HUES48 (cell line): ENCODE data around the gene CALR.
"Not testable (repeated sequence)": the region's sequence is repeated elsewhere in the genome, so short reads cannot be mapped to it uniquely, and the experiment has no call there.

ENCODE experiments used
- H3K27ac ChIP-seq: one replicate; pipeline ENCODE4 v1.7.0; 2013; ENCODE audit warnings: low read depth, low read length, inconsistent platforms
- H3K27me3 ChIP-seq: 2 replicates; pipeline ENCODE4 v1.6.1; 2013; ENCODE audit warnings: mild to moderate bottlenecking, low read length; ENCODE audit not compliant: control insufficient read depth, insufficient read depth
- H3K36me3 ChIP-seq: 2 replicates; pipeline ENCODE4 v1.6.1; 2013; ENCODE audit warnings: low read length; ENCODE audit not compliant: control insufficient read depth, insufficient read depth
- H3K4me1 ChIP-seq: 2 replicates; pipeline ENCODE4 v1.6.1; 2013; ENCODE audit warnings: mild to moderate bottlenecking, low read length; ENCODE audit not compliant: control insufficient read depth, insufficient read depth
- H3K4me3 ChIP-seq: 2 replicates; pipeline ENCODE4 v1.5.1; 2013; ENCODE audit warnings: mild to moderate bottlenecking, low read depth, low read length
- H3K9ac ChIP-seq: 2 replicates; pipeline ENCODE4 v1.6.1; 2013; ENCODE audit warnings: mild to moderate bottlenecking, low read depth, low read length, moderate library complexity
- H3K9me3 ChIP-seq: 2 replicates; pipeline ENCODE4 v1.6.1; 2013; ENCODE audit warnings: low read length; ENCODE audit not compliant: control insufficient read depth, insufficient read depth

The CALR gene

GRCh38 chr19:12913851-12914690 lies 24.3 kb upstream of the CALR start:
- Histone ChIP-seq H3K27me3 (peaks cover 11% of the 10 kb centered on the region), H3K9ac (peak overlapping the region; percentile 1; the same call in 1 of the 2 replicates), H3K27ac (peak overlapping the region; percentile 72), H3K9me3 (no peaks in the 10 kb centered on the region), H3K4me3 (no peak overlapping the region), H3K4me1 (peaks cover 22% of the 10 kb centered on the region), H3K36me3 (no peaks in the 10 kb centered on the region)

GRCh38 chr19:12915860-12916259 lies 22.5 kb upstream of the CALR start:
- H3K36me3 ChIP-seq, H3K9ac ChIP-seq: not testable (repeated sequence)

GRCh38 chr19:12918253-12918652 lies 20.2 kb upstream of the CALR start:
- Histone ChIP-seq H3K27ac (no peak overlapping the region), H3K27me3 (peaks cover 11% of the 10 kb centered on the region), H3K4me1 (peaks cover 10% of the 10 kb centered on the region), H3K9me3 (no peaks in the 10 kb centered on the region), H3K36me3 (peaks cover 11% of the 10 kb centered on the region), H3K9ac (no peak overlapping the region), H3K4me3 (no peak overlapping the region)

More at GRCh38 chr19:12915860-12916259, 22.5 kb upstream of the CALR start:
- not testable (repeated sequence) for H3K27ac ChIP-seq, H3K4me3 ChIP-seq, H3K9me3 ChIP-seq
- peaks cover 22% of the 10 kb centered on the region for H3K4me1 ChIP-seq
- peaks cover 11% of the 10 kb centered on the region for H3K27me3 ChIP-seq

- Histone ChIP-seq H3K4me3 (no peak overlapping the region), H3K27ac (no peak overlapping the region), H3K27me3 (peaks cover 11% of the 10 kb centered on the region), H3K9me3 (no peaks in the 10 kb centered on the region), H3K4me1 (no peaks in the 10 kb centered on the region), H3K9ac (no peak overlapping the region), H3K36me3 (peaks cover 34% of the 10 kb centered on the region)
Measured at GRCh38 chr19:12921047-12921446, 17.4 kb upstream of the CALR start.

DNA sequence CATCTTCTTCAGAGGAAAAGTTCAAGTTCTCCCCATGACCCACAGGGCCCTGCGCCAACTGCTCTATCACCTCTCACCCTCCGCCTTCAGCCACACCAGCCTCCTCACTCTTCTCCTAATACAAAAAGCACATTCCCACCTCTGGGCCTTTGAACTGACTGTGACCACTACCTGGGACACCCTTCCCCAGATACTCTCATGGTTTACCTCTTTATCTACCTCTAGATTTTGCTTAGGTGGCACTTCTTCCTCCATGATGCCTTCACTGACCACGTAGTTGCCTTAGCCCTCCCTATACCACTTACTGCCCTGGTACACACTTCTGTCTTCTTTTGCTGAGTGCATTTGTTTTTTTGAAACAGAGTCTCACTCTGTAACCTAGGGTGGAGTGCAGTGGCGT lies 15.4 kb upstream of the CALR start:
- Histone ChIP-seq H3K4me3 (no peak overlapping the region), H3K9ac (no peak overlapping the region), H3K4me1 (no peaks in the 10 kb centered on the region), H3K27ac (no peak overlapping the region), H3K27me3 (peaks cover 9% of the 10 kb centered on the region), H3K9me3 (no peaks in the 10 kb centered on the region), H3K36me3 (peaks cover 46% of the 10 kb centered on the region)

DNA sequence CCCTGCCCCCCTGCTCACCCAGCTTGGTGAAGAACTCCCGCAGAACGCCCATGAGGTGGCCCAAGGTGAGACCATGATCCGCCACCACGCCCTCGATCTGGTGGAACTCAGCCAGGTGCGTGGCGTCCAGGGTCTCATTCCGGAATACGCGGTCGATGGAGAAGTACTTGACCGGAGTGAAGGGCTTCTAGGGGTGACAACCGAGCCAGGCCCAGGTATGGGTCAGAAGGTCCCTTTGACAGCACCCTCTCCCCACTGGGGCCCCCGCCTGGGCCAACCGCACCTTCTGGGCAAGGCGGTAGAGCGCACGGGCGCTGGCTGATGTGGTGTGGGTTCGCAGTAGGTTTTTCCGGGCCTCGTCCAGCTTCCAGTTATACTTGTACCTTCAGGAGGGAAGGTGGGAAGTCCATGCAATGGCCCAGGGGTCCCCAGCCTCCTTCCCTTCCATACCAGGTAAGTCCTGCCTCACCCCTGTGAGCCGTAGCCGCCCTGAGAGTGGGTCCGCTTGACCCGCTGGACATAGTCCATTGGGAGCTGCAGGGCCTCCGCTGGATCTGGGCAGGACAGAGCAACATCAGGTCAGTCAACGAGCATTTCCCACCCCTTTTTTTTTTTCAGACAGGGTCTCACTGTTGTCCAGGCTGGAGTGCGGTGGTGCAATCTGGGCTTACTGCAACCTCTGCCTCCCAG lies 13.6 kb upstream of the CALR start:
- H3K4me1 ChIP-seq = no peaks in the 10 kb centered on the region
- H3K36me3 ChIP-seq = peaks cover 63% of the 10 kb centered on the region
- no peak overlapping the region for H3K9ac ChIP-seq
- H3K27me3 ChIP-seq = no peaks in the 10 kb centered on the region
- H3K4me3 ChIP-seq = no peak overlapping the region
- H3K27ac ChIP-seq = no peak overlapping the region
- no peaks in the 10 kb centered on the region for H3K9me3 ChIP-seq

GRCh38 chr19:12930002-12930645 lies 8.3 kb upstream of the CALR start:
- no peak overlapping the region for H3K27ac ChIP-seq
- H3K9me3 ChIP-seq = no peaks in the 10 kb centered on the region
- H3K4me1 ChIP-seq = peaks cover 8% of the 10 kb centered on the region
- H3K27me3 ChIP-seq = no peaks in the 10 kb centered on the region
- no peak overlapping the region for H3K9ac ChIP-seq
- H3K4me3 ChIP-seq = no peak overlapping the region
- peaks cover 50% of the 10 kb centered on the region for H3K36me3 ChIP-seq

DNA sequence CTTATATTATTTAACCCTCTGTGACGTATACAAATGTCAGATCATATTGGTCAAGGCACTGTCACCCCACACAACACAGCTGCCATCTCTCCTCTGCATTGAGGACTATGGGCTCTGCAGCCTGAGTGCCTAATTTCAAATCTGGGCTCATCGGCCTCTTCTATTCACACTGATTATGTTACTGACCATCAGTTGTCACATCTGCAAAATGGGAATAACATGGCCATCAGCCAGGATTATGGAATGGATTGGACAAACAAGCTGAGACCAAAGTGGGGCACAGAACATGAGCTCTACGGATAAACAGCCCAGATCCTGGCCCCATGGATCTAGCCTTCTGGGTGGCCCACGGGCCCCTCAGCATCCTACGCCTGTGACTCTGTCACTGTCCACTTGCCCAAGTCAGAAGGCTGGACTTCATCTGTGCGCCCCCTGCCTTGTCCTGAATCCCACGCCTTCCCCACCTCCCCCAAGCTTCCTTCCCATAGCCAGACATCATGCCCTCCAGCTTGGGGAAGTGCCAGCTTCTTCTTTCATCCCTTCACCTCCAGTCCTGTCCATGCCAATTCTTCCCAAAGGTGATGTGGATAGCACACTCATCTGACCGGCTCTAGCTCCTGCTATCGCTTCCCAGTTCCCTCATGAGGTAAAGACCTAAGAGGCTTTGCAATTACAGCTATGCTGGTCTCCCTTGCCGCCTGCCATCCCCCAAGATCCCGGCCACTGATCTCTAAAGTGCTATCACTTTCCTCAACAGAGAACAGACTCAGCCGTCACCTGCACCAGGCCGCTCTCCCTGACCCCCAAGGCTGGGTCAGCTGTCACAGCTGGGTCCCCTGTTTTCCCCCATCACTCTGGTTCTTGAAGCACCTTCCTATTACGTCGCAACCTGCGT lies 5.8 kb upstream of the CALR start:
- Histone ChIP-seq H3K27ac (no peak overlapping the region), H3K9ac (peak overlapping the region; percentile 83), H3K27me3 (no peaks in the 10 kb centered on the region), H3K4me1 (peaks cover 14% of the 10 kb centered on the region), H3K9me3 (no peaks in the 10 kb centered on the region), H3K36me3 (peaks cover 36% of the 10 kb centered on the region), H3K4me3 (peak overlapping the region; percentile 88)

- no peaks in the 10 kb centered on the region for H3K27me3 ChIP-seq
- peak within 1 kb of the TSS; percentile 88 for H3K4me3 ChIP-seq
- H3K36me3 ChIP-seq = peaks cover 30% of the 10 kb centered on the region
- H3K9ac ChIP-seq = peak within 1 kb of the TSS; percentile 83
- peak within 1 kb of the TSS; percentile 36 for H3K27ac ChIP-seq
- no peaks in the 10 kb centered on the region for H3K9me3 ChIP-seq
- H3K4me1 ChIP-seq = peaks cover 16% of the 10 kb centered on the region
Measured at GRCh38 chr19:12933287-12934072, 4.9 kb upstream of the CALR start, which contains the start of gene FARSA. Gene FARSA, minus strand, starts transcription at chr19:12933711. Its CDS starts 15 bp downstream, at chr19:12933696.

DNA sequence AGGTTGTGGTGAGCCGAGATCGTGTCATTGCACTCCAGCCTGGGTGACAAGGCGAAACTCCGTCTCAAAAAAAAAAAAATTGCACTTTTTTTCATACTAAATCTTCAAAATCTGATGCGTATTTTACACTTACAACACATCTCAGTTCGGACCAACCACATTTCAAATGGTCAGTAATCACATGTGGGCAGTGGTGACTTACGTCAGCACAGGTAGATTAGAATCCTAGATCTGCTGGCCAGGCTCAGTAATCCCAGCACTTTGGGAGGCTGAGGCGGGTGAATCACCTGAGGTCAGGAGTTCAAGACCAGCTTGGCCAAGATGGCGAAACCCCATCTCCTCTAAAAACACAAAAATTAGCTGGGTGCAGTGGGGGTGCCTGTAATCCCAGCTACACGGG lies 3.3 kb upstream of the CALR start:
- no peak overlapping the region for H3K27ac ChIP-seq
- H3K9me3 ChIP-seq = no peaks in the 10 kb centered on the region
- no peaks in the 10 kb centered on the region for H3K27me3 ChIP-seq
- peaks cover 24% of the 10 kb centered on the region for H3K4me1 ChIP-seq
- peaks cover 25% of the 10 kb centered on the region for H3K36me3 ChIP-seq
- H3K9ac ChIP-seq = no peak overlapping the region
- H3K4me3 ChIP-seq = no peak overlapping the region
